HG03196 (cell line): ENCODE measurements around the gene SORBS2.

Experiments
- ATAC-seq: cut with Tn5 transposase; IDR thresholded peaks from one replicate; pipeline ENCODE4 v1.9.1; 2021; ENCODE audit not compliant: unreplicated experiment

The SORBS2 gene

GRCh38 chr4:185835814-185836213 is 23.8 kb upstream of the SORBS2 start:
- ATAC-seq = no peak

- ATAC-seq = no peak
These were observed 23.3 kb upstream of the SORBS2 start for GRCh38 chr4:185835336-185835735.

- ATAC-seq = no peak
These were observed 22.8 kb upstream of the SORBS2 start for GRCh38 chr4:185834778-185835177.

- ATAC-seq = no peak
These were observed 22.1 kb upstream of the SORBS2 start for GRCh38 chr4:185834088-185834487.

GRCh38 chr4:185833055-185833598 is 21.1 kb upstream of the SORBS2 start:
- ATAC-seq = no peak

- no peak for ATAC-seq
These were observed 19.3 kb upstream of the SORBS2 start for GRCh38 chr4:185831125-185831815.

GRCh38 chr4:185830263-185830994 is 18.4 kb upstream of the SORBS2 start:
- no peak for ATAC-seq

GRCh38 chr4:185826381-185826780 is 14.4 kb upstream of the SORBS2 start:
- no peak for ATAC-seq

- ATAC-seq = no peak
These were observed 13.7 kb upstream of the SORBS2 start for GRCh38 chr4:185825737-185826136.

GRCh38 chr4:185822791-185823190 is 10.8 kb upstream of the SORBS2 start:
- ATAC-seq = no peak

GRCh38 chr4:185821029-185821419 is 9.0 kb upstream of the SORBS2 start:
- no peak for ATAC-seq

- no peak for ATAC-seq
These were observed 8.4 kb upstream of the SORBS2 start for GRCh38 chr4:185820146-185821028.

GRCh38 chr4:185819144-185819543 is 7.2 kb upstream of the SORBS2 start:
- ATAC-seq = no peak

- ATAC-seq = no peak
These were observed 5.4 kb upstream of the SORBS2 start for GRCh38 chr4:185817403-185817818.

GRCh38 chr4:185813133-185813532 is 1.1 kb upstream of the SORBS2 start:
- no peak for ATAC-seq

- no peak for ATAC-seq
These were observed 1.1 kb downstream of the SORBS2 start for GRCh38 chr4:185810746-185811508.

- ATAC-seq = no peak
These were observed 2.4 kb downstream of the SORBS2 start for GRCh38 chr4:185809533-185810071.

GRCh38 chr4:185809121-185809520 is 2.9 kb downstream of the SORBS2 start:
- ATAC-seq = no peak

GRCh38 chr4:185805979-185806378 is 6.0 kb downstream of the SORBS2 start:
- no peak for ATAC-seq

GRCh38 chr4:185805262-185805802 is 6.7 kb downstream of the SORBS2 start:
- ATAC-seq = no peak
